HCT116 (cell line): ENCODE measurements around the gene OR4D5.

ENCODE experiments used
- CBX3 ChIP-seq: IDR thresholded peaks from 2 replicates; pipeline ENCODE4 v1.6.1; 2012; ENCODE audit warnings: low read depth
- CTCF ChIP-seq, 3 experiments: fragments of 200-600 bp in 1 of 3; sonication (generic) in 1 of 3; IDR thresholded peaks in 2 of 3; conservative IDR thresholded peaks in 1 of 3; 2 replicates each; pipeline ENCODE4 v1.5.1; 2012 to 2017; ENCODE audit warnings: low read depth in 2 of 3, low read length in 2 of 3, antibody characterized with exemption in 1 of 3, borderline replicate concordance in 1 of 3, control low read depth in 1 of 3, mild to moderate bottlenecking in 1 of 3, mixed read lengths in 1 of 3, mixed run types in 1 of 3, moderate library complexity in 1 of 3; ENCODE audit not compliant: insufficient read depth in 1 of 3
- EZH2 ChIP-seq: fragments of 200-600 bp; sonication (generic); IDR thresholded peaks from 2 replicates; pipeline ENCODE4 v1.6.1; 2017; ENCODE audit warnings: antibody characterized with exemption, mixed run types
- FOSL1 ChIP-seq: IDR thresholded peaks from 2 replicates; pipeline ENCODE4 v1.6.1; 2012; ENCODE audit warnings: low read depth
- MAX ChIP-seq: IDR thresholded peaks from 2 replicates; pipeline ENCODE4 v1.6.1; 2012
- POLR2A ChIP-seq: IDR thresholded peaks from 2 replicates; pipeline ENCODE4 v1.7.0; 2011; ENCODE audit warnings: borderline replicate concordance; ENCODE audit not compliant: insufficient read depth, insufficient read length; ENCODE audit errors: extremely low read depth
- RAD21 ChIP-seq: IDR thresholded peaks from 2 replicates; pipeline ENCODE4 v1.6.1; 2012; ENCODE audit warnings: low read depth, mild to moderate bottlenecking
- REST ChIP-seq: IDR thresholded peaks from 2 replicates; pipeline ENCODE4 v1.6.1; 2012; ENCODE audit warnings: low read depth
- SIN3A ChIP-seq: IDR thresholded peaks from 2 replicates; pipeline ENCODE4 v1.6.1; 2012; ENCODE audit warnings: low read depth
- ZFX ChIP-seq: fragments of 450-650 bp; IDR thresholded peaks from 2 replicates; pipeline ENCODE4 v1.6.1; 2017

GRCh38 chr11:123956752-123957151 lies 17.3 kb downstream of the OR4D5 start:
- TF ChIP-seq MAX (no peak), CTCF (IDR thresholded peaks at IDR 0.05 in 2 of 3, conservative IDR thresholded peaks at IDR 0.05 in 1 of 3; ENCODE audit: borderline replicate concordance in 1 of 3, insufficient read depth in 1 of 3, low read depth in 2 of 3, low read length in 2 of 3) (no peak), EZH2 (no peak), CBX3 (no peak), POLR2A (no peak), ZFX (no peak), FOSL1 (no peak), SIN3A (no peak), RAD21 (no peak), REST (no peak)
